ENCODE results near the gene MRPL10. TPM values are rescaled to one million over a fixed set of nuclear protein-coding genes. Genes with fewer than 3 reads are reported as not detected.
"Not testable (repeated sequence)": the region's sequence is repeated elsewhere in the genome, so short reads cannot be mapped to it uniquely, and the experiment has no call there.

MRPL10 gene
- total RNA-seq, 1 experiment from 2014 or later, result 67.2 TPM

DNA sequence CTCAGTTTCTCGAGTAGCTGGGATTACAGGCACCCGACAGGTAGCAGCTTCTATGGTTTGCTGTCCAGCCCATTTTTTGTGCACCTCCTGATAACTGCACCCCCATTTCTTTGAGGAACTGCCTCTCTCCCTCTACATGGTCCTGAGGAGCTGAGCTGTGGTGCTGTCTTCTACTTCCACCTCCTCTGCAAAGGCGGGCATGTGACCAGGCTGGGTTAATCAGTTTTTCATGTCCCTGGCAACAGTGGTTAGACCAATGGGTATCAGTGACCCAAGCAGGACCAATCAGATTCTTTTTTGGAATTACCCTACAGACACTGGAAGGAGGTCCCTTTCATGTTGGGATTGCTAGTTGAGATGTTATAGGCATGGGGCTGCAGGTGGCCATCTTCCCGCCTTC, 57.0 kb downstream of the MRPL10 start:
- no peak for DNase-seq
- peaks cover 43% of the 10 kb centered on the region for H3K27me3 Mint-ChIP-seq (ENCODE audit: low read depth)
- Histone ChIP-seq H2BK5ac (ENCODE audit: insufficient read length, low read length) (no peak overlapping the region), H3K79me2 (ENCODE audit: insufficient read depth, low read length) (no peaks in the 10 kb centered on the region), H3K56ac (ENCODE audit: insufficient read length, low read depth, low read length) (no peak overlapping the region), H2BK15ac (ENCODE audit: low read depth, low read length) (no peak overlapping the region), H3K18ac (ENCODE audit: insufficient read length, low read depth, low read length) (no peak overlapping the region), H2BK12ac (ENCODE audit: insufficient read length, low read depth, low read length) (no peak overlapping the region), H3K4me2 (ENCODE audit: insufficient read depth, insufficient read length, low read length) (no peak overlapping the region), H3K27ac (ENCODE audit: insufficient read length, low read depth, low read length) (no peak overlapping the region), H2BK20ac (ENCODE audit: low read depth, low read length, poor library complexity, severe bottlenecking) (no peak overlapping the region), H3K79me1 (ENCODE audit: insufficient read depth, low read depth, low read length, poor library complexity, severe bottlenecking) (no peaks in the 10 kb centered on the region), H4K8ac (replicated peaks; ENCODE audit: insufficient read length, low read depth, low read length) (no peak overlapping the region), H2AK5ac (ENCODE audit: insufficient read length, low read length) (no peak overlapping the region), H3K14ac (ENCODE audit: insufficient read depth, low read length) (no peak overlapping the region), H3K23me2 (ENCODE audit: insufficient read length, low read depth, low read length, poor library complexity, severe bottlenecking) (no peaks in the 10 kb centered on the region), H3K4me1 (ENCODE audit: insufficient read depth, low read length) (no peaks in the 10 kb centered on the region), H4K5ac (ENCODE audit: insufficient read length, low read depth, low read length) (no peak overlapping the region), H3K23ac (ENCODE audit: insufficient read length, low read depth, low read length) (no peak overlapping the region), H3K4ac (ENCODE audit: low read depth, low read length) (no peak overlapping the region), H3K9ac (ENCODE audit: extremely low read depth, insufficient read length, low read length) (no peak overlapping the region), H2AFZ (ENCODE audit: low read length) (no peak overlapping the region), H4K20me1 (ENCODE audit: control insufficient read depth, insufficient read depth, insufficient read length) (no peaks in the 10 kb centered on the region), H2BK120ac (ENCODE audit: low read depth, low read length, poor library complexity, severe bottlenecking) (no peak overlapping the region), H3T11ph (ENCODE audit: low read length) (no peak overlapping the region), H3K27me3 (ENCODE audit: insufficient read depth, low read length) (peaks cover 2% of the 10 kb centered on the region; the same call in 1 of the 2 replicates), H4K91ac (ENCODE audit: insufficient read length, low read depth, low read length) (no peak overlapping the region), H3K9me3 (ENCODE audit: control insufficient read depth, low read depth, low read length) (no peaks in the 10 kb centered on the region)
- no peak overlapping the region for H3K4me3 Mint-ChIP-seq
- peaks cover 2 to 5% of the 10 kb centered on the region in 2 experiments; a peak in 3 of 5 replicates for H3K9me3 Mint-ChIP-seq
- no peak overlapping the region for H3K27ac Mint-ChIP-seq
- no peaks in the 10 kb centered on the region for H3K36me3 Mint-ChIP-seq (ENCODE audit: insufficient read depth in 1 of 3, low read depth in 3 of 3)
- WGBS (ENCODE audit: extremely low coverage, insufficient read length, low lambda C conversion rate), result no CpG with 5 or more reads among the region's 4 CpGs
- TF ChIP-seq, protein P1, sequence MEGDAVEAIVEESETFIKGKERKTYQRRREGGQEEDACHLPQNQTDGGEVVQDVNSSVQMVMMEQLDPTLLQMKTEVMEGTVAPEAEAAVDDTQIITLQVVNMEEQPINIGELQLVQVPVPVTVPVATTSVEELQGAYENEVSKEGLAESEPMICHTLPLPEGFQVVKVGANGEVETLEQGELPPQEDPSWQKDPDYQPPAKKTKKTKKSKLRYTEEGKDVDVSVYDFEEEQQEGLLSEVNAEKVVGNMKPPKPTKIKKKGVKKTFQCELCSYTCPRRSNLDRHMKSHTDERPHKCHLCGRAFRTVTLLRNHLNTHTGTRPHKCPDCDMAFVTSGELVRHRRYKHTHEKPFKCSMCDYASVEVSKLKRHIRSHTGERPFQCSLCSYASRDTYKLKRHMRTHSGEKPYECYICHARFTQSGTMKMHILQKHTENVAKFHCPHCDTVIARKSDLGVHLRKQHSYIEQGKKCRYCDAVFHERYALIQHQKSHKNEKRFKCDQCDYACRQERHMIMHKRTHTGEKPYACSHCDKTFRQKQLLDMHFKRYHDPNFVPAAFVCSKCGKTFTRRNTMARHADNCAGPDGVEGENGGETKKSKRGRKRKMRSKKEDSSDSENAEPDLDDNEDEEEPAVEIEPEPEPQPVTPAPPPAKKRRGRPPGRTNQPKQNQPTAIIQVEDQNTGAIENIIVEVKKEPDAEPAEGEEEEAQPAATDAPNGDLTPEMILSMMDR (conservative IDR thresholded peaks at IDR 0.05), result no peak
- H3K4me1 Mint-ChIP-seq, result no peaks in the 10 kb centered on the region

GRCh38 chr17:47773649-47774048, 57.7 kb downstream of the MRPL10 start:
- not testable (repeated sequence) for H4K20me1 ChIP-seq (ENCODE audit: control insufficient read depth, insufficient read depth, insufficient read length); H3K9me3 Mint-ChIP-seq; H2BK120ac ChIP-seq (ENCODE audit: low read depth, low read length, poor library complexity, severe bottlenecking); H3K4me1 Mint-ChIP-seq; H3K9me3 ChIP-seq (ENCODE audit: control insufficient read depth, low read depth, low read length); H2AFZ ChIP-seq (ENCODE audit: low read length); H3K27ac ChIP-seq (ENCODE audit: insufficient read length, low read depth, low read length); H4K91ac ChIP-seq (ENCODE audit: insufficient read length, low read depth, low read length); H3K18ac ChIP-seq (ENCODE audit: insufficient read length, low read depth, low read length); H3K56ac ChIP-seq (ENCODE audit: insufficient read length, low read depth, low read length); H3K79me2 ChIP-seq (ENCODE audit: insufficient read depth, low read length); H2BK20ac ChIP-seq (ENCODE audit: low read depth, low read length, poor library complexity, severe bottlenecking); H3K4me1 ChIP-seq (ENCODE audit: insufficient read depth, low read length); H4K5ac ChIP-seq (ENCODE audit: insufficient read length, low read depth, low read length); DNase-seq; H3T11ph ChIP-seq (ENCODE audit: low read length); H3K9ac ChIP-seq (ENCODE audit: extremely low read depth, insufficient read length, low read length); H2BK5ac ChIP-seq (ENCODE audit: insufficient read length, low read length); H3K4me3 Mint-ChIP-seq; H2AK5ac ChIP-seq (ENCODE audit: insufficient read length, low read length); H3K27me3 ChIP-seq (ENCODE audit: insufficient read depth, low read length); H3K23ac ChIP-seq (ENCODE audit: insufficient read length, low read depth, low read length); H2BK12ac ChIP-seq (ENCODE audit: insufficient read length, low read depth, low read length); H3K14ac ChIP-seq (ENCODE audit: insufficient read depth, low read length); H3K36me3 Mint-ChIP-seq (ENCODE audit: insufficient read depth in 1 of 3, low read depth in 3 of 3); H2BK15ac ChIP-seq (ENCODE audit: low read depth, low read length); H3K4ac ChIP-seq (ENCODE audit: low read depth, low read length); H3K23me2 ChIP-seq (ENCODE audit: insufficient read length, low read depth, low read length, poor library complexity, severe bottlenecking); H4K8ac ChIP-seq (replicated peaks; ENCODE audit: insufficient read length, low read depth, low read length); H3K4me2 ChIP-seq (ENCODE audit: insufficient read depth, insufficient read length, low read length); H3K79me1 ChIP-seq (ENCODE audit: insufficient read depth, low read depth, low read length, poor library complexity, severe bottlenecking); H3K27ac Mint-ChIP-seq
- peaks cover 42% of the 10 kb centered on the region for H3K27me3 Mint-ChIP-seq (ENCODE audit: low read depth)
- no CpG with 5 or more reads among the region's 9 CpGs for WGBS (ENCODE audit: extremely low coverage, insufficient read length, low lambda C conversion rate)

Measured in H9 (cell line).